ENCODE data around the gene RBMS3.
"Not testable (repeated sequence)": the region's sequence is repeated elsewhere in the genome, so short reads cannot be mapped to it uniquely, and the experiment has no call there.

The RBMS3 gene

DNA sequence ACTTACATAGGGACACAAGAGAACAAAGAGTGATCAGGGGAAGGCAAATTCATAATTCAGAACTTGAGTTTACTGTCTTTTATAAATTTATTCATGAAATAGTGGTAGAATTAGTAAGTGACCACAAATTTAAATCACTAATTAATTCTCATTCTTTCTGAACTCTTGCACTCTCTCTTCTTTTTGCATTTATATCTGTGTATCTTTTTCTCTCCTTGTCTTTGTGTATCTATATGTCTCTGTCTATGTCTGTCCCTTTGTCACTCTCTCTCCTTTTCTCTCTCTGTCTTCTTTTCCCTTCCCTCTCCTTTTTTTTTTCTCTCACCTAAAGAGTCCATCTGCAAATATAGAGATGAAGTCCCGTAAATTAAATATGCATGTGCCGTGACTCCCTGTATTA lies 31.5 kb downstream of the RBMS3 start:
- DNase-seq (ENCODE audit: low spot score), result no peak

DNA sequence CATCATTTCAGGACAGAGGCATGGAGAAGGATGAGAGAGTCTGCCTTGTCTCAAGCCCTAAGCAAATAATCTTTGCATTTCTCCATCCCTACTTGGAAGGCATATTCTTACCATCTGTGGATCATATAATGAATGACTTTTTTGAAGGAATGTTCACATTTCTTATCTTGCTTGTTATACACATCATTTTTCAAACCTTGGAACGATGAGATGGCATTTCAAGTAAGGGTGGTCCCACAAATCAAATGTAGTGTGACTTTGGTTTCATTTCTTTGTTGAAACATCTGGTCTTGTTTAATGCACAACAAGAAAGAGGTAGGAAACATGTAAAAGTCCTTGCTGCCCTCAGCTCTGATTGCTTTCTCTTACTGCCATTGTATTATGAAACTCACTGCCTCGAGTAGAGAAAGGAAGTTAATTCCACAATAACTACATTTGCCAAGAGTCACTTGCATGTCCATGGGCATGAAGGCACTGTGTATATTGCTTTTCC lies 32.1 kb downstream of the RBMS3 start:
- no peak for DNase-seq (ENCODE audit: low spot score)

DNA sequence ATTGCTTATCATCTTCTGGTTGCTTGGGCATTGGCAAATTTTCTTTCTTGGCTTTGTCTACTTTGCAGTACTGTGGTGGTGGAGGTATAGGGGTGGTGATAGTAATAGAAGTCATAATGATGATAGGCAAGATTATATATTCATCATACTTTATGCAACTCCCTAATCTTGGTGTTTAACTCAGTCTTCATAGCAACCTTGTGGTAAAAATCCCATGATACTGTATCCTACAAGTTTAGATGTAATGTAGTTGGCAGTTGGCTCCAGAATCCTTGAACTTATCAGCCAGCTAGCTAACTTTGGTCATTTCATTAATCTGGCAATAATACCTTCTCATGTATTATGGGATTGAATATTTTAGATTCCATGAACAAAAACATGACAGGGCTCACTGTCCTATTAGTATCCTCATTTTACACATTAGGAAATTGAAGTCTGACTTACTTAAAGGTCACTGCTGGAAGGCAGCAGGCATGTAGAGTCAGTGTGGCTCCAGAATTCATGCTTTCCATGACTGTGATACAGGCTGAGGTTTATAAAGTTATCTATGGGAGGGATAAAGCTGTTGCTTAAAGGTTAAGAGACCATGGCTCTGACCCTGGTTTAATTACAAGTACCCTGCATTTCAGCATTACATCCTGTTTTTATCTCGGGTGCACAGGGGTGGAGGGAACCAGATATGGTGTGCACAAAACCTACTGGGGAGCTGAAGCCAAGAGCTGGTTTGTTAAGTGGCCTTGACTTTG lies 33.3 kb downstream of the RBMS3 start:
- no peak for DNase-seq (ENCODE audit: low spot score)

DNA sequence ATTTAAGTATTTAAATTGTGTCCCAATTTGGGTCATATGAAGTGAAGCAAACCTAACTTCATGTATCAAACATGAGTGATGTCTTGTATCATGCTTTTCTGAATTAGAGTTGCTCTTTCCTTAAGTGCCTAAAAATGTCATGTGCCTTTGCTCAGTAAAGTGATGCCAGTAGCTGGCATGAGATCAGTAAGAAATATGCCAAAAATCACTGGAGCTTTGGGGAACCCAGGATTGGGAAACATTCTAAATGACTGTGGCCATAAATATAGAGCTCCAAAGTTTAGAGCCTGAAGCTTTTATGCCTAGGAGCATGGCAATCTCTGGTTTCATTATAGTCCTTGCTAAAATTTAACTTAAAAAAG lies 33.8 kb downstream of the RBMS3 start:
- no peak for DNase-seq (ENCODE audit: low spot score)

DNA sequence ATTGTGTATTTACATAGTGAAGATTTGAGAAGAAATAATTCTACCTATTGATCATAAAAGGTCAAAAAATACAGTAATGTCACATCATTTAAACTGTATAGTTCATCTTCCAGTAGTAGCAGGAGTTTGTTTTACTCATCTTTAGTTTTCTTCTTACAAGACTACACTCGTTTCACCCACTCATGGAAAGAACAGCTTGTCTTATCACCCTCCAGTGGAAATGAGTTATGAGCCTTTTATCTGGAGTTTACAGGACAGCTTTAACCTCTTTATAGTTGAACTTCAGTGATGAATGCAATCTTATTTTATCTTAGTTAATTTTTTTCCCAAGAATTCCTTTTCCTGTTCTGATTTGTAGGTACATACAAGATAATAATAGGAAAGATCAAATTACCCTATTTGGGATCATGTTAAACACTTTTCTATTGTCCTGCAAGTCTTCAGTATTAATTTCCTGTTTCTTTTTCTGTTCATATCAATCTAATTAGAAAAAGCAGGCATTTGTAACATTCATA lies 36.8 kb downstream of the RBMS3 start:
- no peak for DNase-seq (ENCODE audit: low spot score)

DNA sequence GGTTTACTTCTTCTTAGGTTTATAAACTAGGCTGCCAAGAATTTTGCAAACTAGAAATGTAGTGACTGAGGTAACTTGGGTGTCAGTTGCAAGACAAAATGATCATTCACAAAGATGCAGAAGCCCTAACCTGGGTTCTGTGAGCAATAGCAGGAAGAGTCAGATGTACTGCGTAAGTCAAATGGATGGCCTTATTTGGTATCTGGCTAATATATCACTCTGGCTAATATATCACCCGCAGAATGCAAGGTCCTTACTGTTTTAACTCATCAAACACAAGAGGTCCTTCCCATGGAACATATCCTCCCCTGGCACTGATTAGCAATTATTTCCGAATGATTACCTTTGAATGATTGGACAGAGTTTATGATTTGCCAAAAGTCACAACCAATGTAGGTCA lies 37.4 kb downstream of the RBMS3 start:
- DNase-seq (ENCODE audit: low spot score), result no peak

DNA sequence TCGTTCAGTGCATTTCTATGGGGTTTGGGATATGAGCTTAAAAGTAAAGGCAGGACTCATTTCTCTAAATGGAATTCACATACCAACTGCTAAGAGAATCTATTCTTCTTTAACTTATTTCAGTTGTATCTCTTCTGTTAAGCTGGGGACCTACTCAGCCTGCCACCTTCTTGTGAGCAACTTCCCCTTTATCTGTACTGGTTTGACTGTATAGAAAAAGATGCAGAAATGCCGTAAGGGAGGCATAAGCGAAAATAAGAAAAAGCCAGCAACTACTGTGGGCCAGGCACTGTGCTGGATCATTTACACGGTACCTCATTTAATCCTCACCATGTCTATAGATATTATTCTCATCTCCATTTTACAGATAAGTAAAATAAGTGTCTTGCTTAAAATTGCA lies 38.4 kb downstream of the RBMS3 start:
- DNase-seq (ENCODE audit: low spot score), result no peak

DNA sequence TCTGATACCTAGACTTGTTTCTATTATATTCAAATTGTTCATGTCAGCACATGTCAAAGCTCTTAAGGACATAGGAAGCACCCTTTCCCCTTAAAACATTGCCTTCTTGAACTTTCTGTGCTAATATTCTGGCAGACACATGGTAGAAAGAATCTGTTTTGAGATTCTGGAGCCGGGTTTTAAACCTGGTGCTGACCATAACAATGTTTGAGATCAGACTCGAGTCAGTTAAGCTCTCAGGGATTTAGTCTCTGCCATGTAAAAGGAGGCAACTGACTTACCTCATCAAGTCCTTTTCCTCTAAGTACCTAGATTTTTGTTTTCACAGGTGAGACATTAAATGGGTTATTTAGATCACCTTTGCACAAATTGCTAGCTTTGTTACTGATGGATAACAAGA lies 38.9 kb downstream of the RBMS3 start:
- no peak for DNase-seq (ENCODE audit: low spot score)

DNA sequence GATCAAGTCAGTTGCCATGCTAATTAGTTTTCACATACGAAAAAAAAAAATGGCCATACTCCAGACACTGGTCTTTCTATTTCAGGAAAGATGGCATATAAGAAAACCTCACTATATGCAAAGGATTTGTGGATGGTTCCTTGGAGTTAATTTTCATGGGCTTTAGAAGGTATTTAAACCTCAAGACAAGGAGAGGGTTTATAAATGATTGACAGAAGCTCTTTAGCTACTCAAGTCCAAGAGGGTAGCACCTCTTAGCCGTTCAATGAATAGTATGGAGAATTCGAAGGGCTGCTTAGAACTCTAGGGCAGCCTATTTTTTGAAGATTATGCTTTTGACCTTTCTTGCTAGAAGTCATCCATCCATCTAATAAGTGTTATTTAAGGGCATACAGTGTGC lies 41.7 kb downstream of the RBMS3 start:
- no peak for DNase-seq (ENCODE audit: low spot score)

DNA sequence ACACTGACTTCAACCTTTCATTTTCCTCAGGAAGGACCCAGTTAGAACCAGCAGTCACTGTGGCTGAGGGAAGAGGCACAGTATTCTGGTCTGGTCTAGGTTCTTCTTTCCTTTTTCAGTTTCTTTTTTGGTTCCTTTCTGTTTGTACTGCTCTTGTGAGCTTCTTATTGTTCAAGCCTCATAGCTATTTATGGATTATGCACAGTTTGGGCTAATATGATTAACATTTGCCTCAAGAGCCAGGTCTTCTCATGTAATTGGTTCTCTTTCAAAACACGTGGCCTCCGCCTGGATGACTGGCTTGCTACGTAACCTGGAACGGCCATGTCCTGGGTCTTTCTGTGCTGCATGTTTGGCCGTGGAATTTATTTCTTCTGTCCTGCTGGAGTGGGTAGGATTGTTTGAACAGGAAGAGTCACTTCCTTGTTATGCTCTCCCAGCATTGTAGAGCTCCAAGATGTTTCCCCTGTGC lies 43.3 kb downstream of the RBMS3 start:
- DNase-seq (ENCODE audit: low spot score), result peak; percentile 61

DNA sequence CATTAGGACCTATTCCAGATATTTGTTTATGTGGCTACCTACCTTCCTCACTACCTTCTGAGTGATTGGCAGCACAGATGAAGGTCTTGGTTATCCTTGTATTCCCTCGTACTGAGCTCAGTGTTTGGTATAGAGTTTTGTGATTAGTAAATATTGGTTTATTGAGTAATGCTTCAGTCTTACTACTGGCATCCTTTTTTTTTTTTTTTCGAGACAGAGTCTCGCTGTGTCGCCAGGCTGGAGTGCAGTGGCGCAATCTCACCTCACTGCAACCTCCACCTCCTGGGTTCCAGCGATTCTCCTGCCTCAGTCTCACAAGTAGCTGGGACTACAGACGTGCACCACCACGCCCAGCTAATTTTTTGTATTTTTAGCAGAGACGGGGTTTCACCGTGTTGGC lies 45.7 kb downstream of the RBMS3 start:
- DNase-seq (ENCODE audit: low spot score), result not testable (repeated sequence)

DNA sequence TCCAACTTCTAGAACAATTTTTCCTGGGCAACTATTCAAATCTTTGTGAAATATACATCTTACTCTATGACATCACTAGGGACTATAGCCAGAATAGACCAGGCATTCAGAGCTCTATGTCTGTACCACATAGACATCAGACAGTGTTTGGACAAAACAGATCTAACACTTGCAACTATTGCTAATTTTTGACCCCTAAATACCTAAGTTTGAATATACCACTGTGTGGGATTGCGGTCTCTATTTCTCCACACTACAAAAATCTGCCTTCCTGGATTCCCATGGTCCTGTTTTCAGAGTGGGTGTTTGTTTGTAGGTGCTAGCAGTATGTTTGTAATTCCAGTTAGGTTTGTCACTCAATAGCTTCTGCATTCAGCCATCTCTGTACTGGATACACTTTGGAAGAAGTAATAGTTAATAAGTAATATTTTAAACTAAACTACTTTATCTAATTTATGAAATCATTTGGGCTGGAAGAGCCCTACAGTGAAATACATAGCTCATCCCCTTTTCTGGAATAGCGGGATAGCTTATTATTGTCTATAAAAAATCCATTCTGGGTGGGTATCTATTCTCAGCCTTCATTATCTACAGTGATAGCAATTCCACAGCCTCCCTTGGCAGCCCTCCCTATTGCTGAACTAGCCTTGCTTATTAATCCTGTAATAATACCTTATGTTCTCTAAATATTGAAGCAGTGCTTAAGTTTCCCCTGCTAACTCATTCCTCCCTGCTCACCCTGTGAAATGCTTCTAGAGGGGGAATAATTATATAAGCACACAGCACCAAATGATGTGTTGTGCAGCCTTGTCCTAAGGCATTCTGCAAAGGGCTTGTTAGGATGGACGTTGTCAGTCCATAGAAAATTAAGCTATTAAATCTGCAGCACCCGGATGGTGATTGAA lies 49.4 kb downstream of the RBMS3 start:
- no peak for DNase-seq (ENCODE audit: low spot score)

DNA sequence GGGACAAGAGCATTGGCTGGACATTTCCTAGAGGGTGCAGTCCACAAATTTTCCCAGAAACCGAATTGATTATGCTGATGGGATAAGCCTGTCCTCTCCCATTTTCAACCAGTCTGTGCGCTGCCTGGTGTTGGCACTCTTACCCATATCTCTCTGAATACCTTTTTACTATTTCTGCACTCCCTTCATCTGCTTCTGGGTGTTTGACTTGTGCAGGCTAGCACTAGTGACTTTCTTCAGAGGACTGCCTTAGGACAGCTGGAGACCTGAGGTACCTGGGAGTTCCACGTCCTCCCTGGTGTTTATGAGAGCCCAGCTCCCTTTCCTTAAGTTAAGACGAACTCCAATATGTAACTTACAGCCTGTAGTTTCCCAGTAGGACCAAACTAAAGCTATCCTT lies 50.2 kb downstream of the RBMS3 start:
- no peak for DNase-seq (ENCODE audit: low spot score)

DNA sequence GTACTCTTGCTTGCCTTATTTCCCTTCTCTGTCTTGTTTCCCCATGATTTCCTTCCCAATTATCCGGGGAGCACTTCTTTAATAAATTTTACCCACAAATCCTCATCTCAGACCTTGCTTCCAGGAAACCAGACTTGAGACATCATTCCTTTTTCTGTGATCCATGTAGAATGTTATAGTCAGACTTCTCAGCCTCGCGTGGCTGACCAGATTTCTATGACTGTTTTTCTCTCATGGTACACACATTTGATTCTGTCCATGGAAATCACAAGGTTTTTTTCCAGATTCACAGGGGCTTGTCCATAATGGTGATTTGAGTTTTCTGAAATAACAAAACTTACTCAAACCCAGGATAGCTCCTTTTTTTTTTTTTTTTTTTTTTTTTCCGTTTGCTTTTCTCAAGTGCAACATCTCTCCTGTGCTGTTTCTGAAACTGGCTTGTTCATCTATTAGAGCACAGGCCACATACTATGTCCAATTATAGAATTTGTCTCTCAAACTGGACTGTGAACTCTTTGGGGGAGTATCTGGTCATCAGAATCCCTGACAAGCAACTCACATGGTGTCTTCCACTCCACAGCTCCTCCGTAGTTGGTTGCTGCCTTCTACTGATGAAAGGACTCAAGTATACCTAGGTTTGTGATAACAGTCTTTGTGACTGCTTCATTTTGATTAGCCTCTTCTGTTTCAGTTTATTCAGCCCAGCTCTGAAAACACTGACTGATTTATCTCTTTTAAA lies 50.8 kb downstream of the RBMS3 start:
- DNase-seq (ENCODE audit: low spot score), result no peak

DNA sequence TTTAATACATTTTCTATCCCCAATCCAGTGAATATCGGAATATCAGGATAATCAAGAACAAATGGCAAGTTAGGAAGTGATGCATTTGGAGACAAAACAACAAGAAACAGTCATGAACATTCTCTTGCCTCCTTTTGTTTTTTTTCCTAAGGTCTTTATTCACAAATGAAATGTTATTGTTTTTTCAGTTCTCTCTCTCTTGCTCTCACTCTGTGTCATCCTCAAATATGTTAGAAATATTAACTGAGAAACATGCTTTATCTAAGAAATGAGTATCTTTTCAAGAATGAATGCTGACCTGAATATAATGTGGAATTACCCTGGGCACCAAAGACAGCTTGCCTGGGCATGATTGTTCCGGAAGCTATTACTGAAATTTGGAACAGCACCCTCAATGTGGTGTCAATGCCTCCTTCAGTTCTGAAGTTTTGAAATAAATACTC lies 51.3 kb downstream of the RBMS3 start:
- DNase-seq (ENCODE audit: low spot score), result no peak

DNA sequence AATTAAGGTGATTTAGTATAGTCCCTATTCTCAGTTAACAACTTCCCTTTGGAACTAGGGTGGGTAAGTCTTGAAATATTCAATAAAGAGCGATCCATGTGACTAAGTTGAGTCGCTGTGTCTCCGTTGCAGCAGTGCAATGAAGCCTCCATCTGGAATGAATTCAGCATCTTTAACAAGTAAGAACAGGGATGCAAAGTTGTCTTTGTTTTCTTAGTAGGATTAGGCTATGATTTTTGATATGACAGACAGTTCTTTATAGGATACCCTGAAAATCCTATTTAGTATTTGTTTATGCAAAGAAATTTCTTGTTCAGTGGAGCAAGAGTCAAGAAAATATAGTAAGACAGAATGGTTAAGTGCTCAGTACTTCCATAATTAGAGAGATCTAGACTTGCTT lies 52.7 kb downstream of the RBMS3 start:
- no peak for DNase-seq (ENCODE audit: low spot score)

DNA sequence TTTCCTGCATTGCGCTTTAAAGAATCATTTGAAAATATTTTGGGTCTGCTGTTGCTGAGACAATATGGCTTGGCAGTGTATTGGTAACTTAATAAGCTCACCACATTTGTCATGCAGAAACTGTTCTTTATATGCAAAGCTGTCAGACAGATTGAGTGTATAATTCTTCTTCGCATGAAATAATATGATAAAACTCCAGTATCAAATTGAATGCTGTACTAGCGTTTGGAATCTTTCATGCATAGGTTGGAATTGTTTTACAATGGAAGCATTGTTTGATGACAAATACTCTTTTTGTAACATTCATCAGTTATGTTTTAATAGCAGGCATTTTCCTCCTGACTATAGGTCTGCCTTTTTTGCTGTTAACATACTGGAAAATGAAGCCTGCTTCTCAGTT lies 53.8 kb downstream of the RBMS3 start:
- no peak for DNase-seq (ENCODE audit: low spot score)

DNA sequence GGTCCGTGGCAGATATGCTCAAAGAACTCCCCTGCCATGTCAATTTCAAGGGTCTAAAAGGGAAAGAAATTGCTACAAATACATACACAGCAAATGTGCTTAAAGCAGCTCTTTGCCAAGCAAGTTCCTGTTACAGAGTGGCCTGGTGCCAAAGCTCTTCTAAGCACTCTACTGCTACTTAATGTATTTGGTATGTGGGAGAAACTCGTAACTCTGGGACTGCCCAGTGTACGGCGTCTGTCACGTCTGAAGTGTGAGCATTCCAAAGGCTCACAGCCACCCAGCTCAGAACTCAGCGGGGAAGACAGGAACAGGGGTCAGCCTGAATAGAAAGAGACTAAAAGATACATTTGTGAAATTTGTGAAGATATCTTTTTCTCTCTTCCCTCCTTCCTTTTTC lies 54.6 kb downstream of the RBMS3 start:
- peak; percentile 71 for DNase-seq (ENCODE audit: low spot score)

DNA sequence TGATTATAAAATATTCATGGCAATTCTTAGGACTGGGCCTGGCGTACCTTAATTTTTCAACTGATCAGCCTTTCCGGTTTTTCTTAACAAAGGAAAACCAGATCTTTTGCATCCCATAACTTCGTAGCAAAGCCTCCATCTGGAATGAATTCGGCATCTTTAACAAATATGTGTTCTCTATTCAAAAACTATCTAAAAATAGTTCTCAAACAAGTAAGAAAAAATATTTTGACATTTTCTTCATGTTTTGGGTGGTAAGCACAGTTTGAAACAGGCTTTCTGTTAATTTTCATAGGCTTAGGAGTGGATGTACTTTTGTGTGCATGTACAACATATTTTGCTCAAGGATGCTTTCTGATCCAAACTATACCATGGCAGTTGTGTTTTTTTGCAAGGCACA lies 55.1 kb downstream of the RBMS3 start:
- DNase-seq (ENCODE audit: low spot score), result no peak

DNA sequence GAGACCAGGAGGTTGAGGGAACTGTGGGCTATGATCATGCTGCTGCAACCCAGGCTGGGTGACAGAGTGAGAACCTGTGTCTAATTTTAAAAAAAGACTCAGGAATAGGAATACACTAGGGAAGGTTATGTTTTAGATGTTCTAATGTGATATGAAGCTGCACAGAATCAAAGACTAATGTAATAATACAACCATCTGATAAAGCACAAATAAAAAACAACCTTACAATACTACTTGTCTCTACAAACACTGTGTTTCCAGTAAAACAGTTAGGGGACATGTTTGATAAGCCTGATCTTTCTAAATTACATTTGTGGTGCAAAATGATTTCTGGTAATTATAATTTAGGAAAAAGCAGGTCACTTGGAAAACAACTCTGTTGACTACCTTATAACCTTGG lies 56.7 kb downstream of the RBMS3 start:
- DNase-seq (ENCODE audit: low spot score), result no peak

DNA sequence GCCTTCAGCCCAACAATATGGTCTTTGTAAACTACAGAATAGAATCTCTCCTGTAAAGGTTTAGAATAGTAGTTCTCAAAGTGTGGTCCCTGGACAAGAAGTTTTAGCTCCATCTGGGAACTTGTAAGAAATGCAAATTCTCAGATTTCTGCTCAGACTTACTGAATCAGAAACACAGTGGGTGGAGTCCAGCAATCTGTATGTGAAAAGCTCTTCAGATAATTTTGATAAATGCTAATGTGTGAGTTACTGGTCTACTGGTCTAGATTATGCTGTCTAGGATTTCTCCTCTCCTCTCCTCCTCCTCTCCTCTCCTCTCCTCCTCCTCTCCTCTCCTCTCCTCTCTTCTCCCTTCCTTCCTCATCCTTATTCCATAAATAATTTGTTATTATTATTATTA lies 57.5 kb downstream of the RBMS3 start:
- no peak for DNase-seq (ENCODE audit: low spot score)
